Measurements from ENCODE around the gene C3orf18. TPM values are rescaled to one million over a fixed set of nuclear protein-coding genes. Genes with fewer than 3 reads are reported as not detected.

The C3orf18 gene
- total RNA-seq, 4 donors from 2014 or later = 12.6 to 27.4 (median 15.4) TPM

GRCh38 chr3:50510325-50510724 lies 57.2 kb downstream of the C3orf18 start:
- no peak for DNase-seq
- ATAC-seq = no peak
- Histone ChIP-seq H3K27me3 (no peaks in the 10 kb centered on the region), H3K27ac (no peak overlapping the region), H3K4me1 (no peaks in the 10 kb centered on the region), H3K9me3 (no peaks in the 10 kb centered on the region), H3K4me3 (no peak overlapping the region), H3K36me3 (no peaks in the 10 kb centered on the region)
- intact Hi-C loops (cut with DNase I; ENCODE audit: low total_unique reads) (no loop called here), in situ Hi-C loops (cut with MboI; ENCODE audit: low sequenced_read_pairs in 4 of 4) (no loop called here)
- TF ChIP-seq CTCF (IDR thresholded peaks at IDR 0.05 in 4 of 5, conservative IDR thresholded peaks at IDR 0.05 in 1 of 5) (no peak), POLR2A (IDR thresholded peaks at IDR 0.05) (no peak)

DNA sequence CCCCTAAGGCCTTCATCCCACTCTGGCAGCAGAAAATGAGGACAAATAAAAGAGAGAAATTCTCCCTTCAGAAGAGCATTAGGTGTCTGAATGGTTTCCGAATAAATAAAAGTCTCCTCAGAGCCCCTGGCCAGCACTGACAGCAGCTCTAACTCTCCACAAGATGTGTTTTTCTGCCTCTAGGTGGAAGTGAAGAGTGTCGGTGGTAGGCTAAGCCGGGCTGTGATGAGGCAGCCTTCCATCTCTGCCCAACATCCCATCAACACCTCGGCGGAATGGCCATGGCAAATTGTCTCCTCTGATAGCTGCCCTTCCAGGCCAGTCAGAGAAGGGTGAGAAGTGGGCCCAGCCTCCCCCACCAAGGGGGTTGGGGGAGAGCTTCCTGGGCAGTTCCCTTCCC lies 57.8 kb downstream of the C3orf18 start:
- TF ChIP-seq CTCF (IDR thresholded peaks at IDR 0.05 in 4 of 5, conservative IDR thresholded peaks at IDR 0.05 in 1 of 5) (no peak), POLR2A (IDR thresholded peaks at IDR 0.05) (no peak)
- in situ Hi-C loops (cut with MboI; ENCODE audit: low sequenced_read_pairs in 4 of 4) = no loop called here
- H3K36me3 ChIP-seq = no peaks in the 10 kb centered on the region
- DNase-seq (no peak), ATAC-seq (no peak)
- H3K4me3 ChIP-seq = no peak overlapping the region
- H3K4me1 ChIP-seq = no peaks in the 10 kb centered on the region
- intact Hi-C loops (cut with DNase I; ENCODE audit: low total_unique reads) = no loop called here
- H3K27me3 ChIP-seq = no peaks in the 10 kb centered on the region
- no peaks in the 10 kb centered on the region for H3K9me3 ChIP-seq
- no peak overlapping the region for H3K27ac ChIP-seq

GRCh38 chr3:50508821-50509220 lies 58.7 kb downstream of the C3orf18 start:
- H3K4me3 ChIP-seq = no peak overlapping the region

More at GRCh38 chr3:50508821-50509220, 58.7 kb downstream of the C3orf18 start:
- DNase-seq (no peak), ATAC-seq (no peak)
- intact Hi-C loops (cut with DNase I; ENCODE audit: low total_unique reads) = no loop called here
- TF ChIP-seq CTCF (IDR thresholded peaks at IDR 0.05 in 4 of 5, conservative IDR thresholded peaks at IDR 0.05 in 1 of 5) (no peak), POLR2A (IDR thresholded peaks at IDR 0.05) (no peak)
- no peaks in the 10 kb centered on the region for H3K27me3 ChIP-seq
- H3K9me3 ChIP-seq = no peaks in the 10 kb centered on the region
- no peak overlapping the region for H3K27ac ChIP-seq
- no peaks in the 10 kb centered on the region for H3K36me3 ChIP-seq
- in situ Hi-C loops (cut with MboI; ENCODE audit: low sequenced_read_pairs in 4 of 4) = no loop called here
- H3K4me1 ChIP-seq = peaks cover 0 to 4% of the 10 kb centered on the region in 2 donors

Other genes starting within 250 kb of the C3orf18 start
- gene HYAL2, start 245.0 kb downstream of the C3orf18 start, total RNA-seq = 10 to 100 TPM; 47.0 to 69.8 (median 65.4) TPM
- gene TUSC2, start 239.5 kb downstream of the C3orf18 start, total RNA-seq = 10 to 100 TPM; 38.5 to 72.7 (median 51.5) TPM
- gene RASSF1, start 226.9 kb downstream of the C3orf18 start, total RNA-seq = 10 to 100 TPM; 13.3 to 22.5 (median 18.0) TPM
- gene ZMYND10, start 222.0 kb downstream of the C3orf18 start, total RNA-seq = 1 to 10 TPM in 1 of 4 donors, not detected in 3; 3.0 TPM
- gene NPRL2, start 217.0 kb downstream of the C3orf18 start, total RNA-seq = 10 to 100 TPM; 14.1 to 26.2 (median 23.1) TPM
- gene CYB561D2, start 216.9 kb downstream of the C3orf18 start, total RNA-seq = 10 to 100 TPM; 13.3 to 19.9 (median 17.8) TPM
- gene TMEM115, start 208.2 kb downstream of the C3orf18 start, total RNA-seq = 10 to 100 TPM; 26.9 to 57.8 (median 42.3) TPM
- gene CACNA2D2, start 64.1 kb downstream of the C3orf18 start, total RNA-seq = under 1 TPM; 0.27 to 0.68 (median 0.45) TPM
- gene HEMK1, start 1.8 kb upstream of the C3orf18 start, total RNA-seq = 1 to 10 TPM; 4.5 to 8.1 (median 7.5) TPM
- gene CISH, start 44.0 kb upstream of the C3orf18 start, total RNA-seq = 10 to 100 TPM in 2 of 4 donors, 1 to 10 TPM in 2; 3.3 to 50.5 (median 20.3) TPM
- gene MAPKAPK3, start 49.4 kb upstream of the C3orf18 start, total RNA-seq = 100 to 1,000 TPM; 235 to 466 (median 387) TPM
- 1 to 10 TPM in 1 of 4 donors, under 1 TPM in 3; 0.61 to 3.1 (median 0.73) TPM for gene DOCK3, start 107.2 kb upstream of the C3orf18 start, total RNA-seq